Neuron (in vitro differentiated cells): ENCODE measurements around the gene STX8.
"Not testable (repeated sequence)": the region's sequence is repeated elsewhere in the genome, so short reads cannot be mapped to it uniquely, and the experiment has no call there.

Source experiments
- H2AFZ ChIP-seq: one replicate; pipeline ENCODE4 v1.6.1; 2013; ENCODE audit warnings: low read depth, mild to moderate bottlenecking, inconsistent platforms, low read length, moderate library complexity
- H3K27me3 ChIP-seq: one replicate; pipeline ENCODE4 v1.6.1; 2013; ENCODE audit warnings: low read length; ENCODE audit not compliant: insufficient read depth
- H3K36me3 ChIP-seq: one replicate; pipeline ENCODE4 v1.6.1; 2013; ENCODE audit warnings: low read length; ENCODE audit not compliant: insufficient read depth
- H3K4me1 ChIP-seq: one replicate; pipeline ENCODE4 v1.6.1; 2013; ENCODE audit warnings: low read length; ENCODE audit not compliant: insufficient read depth
- H3K4me3 ChIP-seq: 2 replicates; pipeline ENCODE4 v1.5.1; 2013; ENCODE audit warnings: mild to moderate bottlenecking, low read length, moderate library complexity
- H3K9me3 ChIP-seq: one replicate; pipeline ENCODE4 v1.6.1; 2013; ENCODE audit warnings: low read length

Gene STX8

GRCh38 chr17:9575381-9576101 is at the start of gene STX8:
STX8 (minus strand) TSS chr17:9575820; CDS start chr17:9575808, 12 bp downstream.
- H3K27me3 ChIP-seq: peaks cover 2% of the 10 kb centered on the region
- peaks cover 15% of the 10 kb centered on the region for H3K4me1 ChIP-seq
- H3K9me3 ChIP-seq: no peaks in the 10 kb centered on the region
- no peaks in the 10 kb centered on the region for H3K36me3 ChIP-seq
- H3K4me3 ChIP-seq: peak within 1 kb of the TSS; percentile 97
- peak within 1 kb of the TSS; percentile 85 for H2AFZ ChIP-seq

GRCh38 chr17:9622961-9623360 is 47.3 kb upstream of the STX8 start:
- Histone ChIP-seq H3K4me1 (no peaks in the 10 kb centered on the region), H3K36me3 (no peaks in the 10 kb centered on the region), H3K27me3 (peaks cover 3% of the 10 kb centered on the region), H3K4me3 (no peak overlapping the region), H2AFZ (no peak overlapping the region), H3K9me3 (no peaks in the 10 kb centered on the region)

- H3K4me3 ChIP-seq: no peak overlapping the region
- no peaks in the 10 kb centered on the region for H3K4me1 ChIP-seq
- no peaks in the 10 kb centered on the region for H3K9me3 ChIP-seq
- no peaks in the 10 kb centered on the region for H3K36me3 ChIP-seq
- no peak overlapping the region for H2AFZ ChIP-seq
- no peaks in the 10 kb centered on the region for H3K27me3 ChIP-seq
Measured at GRCh38 chr17:9615486-9615885, 39.9 kb upstream of the STX8 start.

- H3K4me1 ChIP-seq: no peaks in the 10 kb centered on the region
- H3K36me3 ChIP-seq: no peaks in the 10 kb centered on the region
- no peak overlapping the region for H2AFZ ChIP-seq
- H3K4me3 ChIP-seq: no peak overlapping the region
- H3K27me3 ChIP-seq: no peaks in the 10 kb centered on the region
- no peaks in the 10 kb centered on the region for H3K9me3 ChIP-seq
Measured at GRCh38 chr17:9612006-9612405, 36.4 kb upstream of the STX8 start.

- Histone ChIP-seq H2AFZ (no peak overlapping the region), H3K9me3 (no peaks in the 10 kb centered on the region), H3K27me3 (no peaks in the 10 kb centered on the region), H3K4me3 (no peak overlapping the region), H3K36me3 (no peaks in the 10 kb centered on the region), H3K4me1 (no peaks in the 10 kb centered on the region)
Measured at GRCh38 chr17:9611557-9611956, 35.9 kb upstream of the STX8 start.

GRCh38 chr17:9607058-9607457 is 31.4 kb upstream of the STX8 start:
- not testable (repeated sequence) for H3K27me3 ChIP-seq, H3K4me3 ChIP-seq, H2AFZ ChIP-seq, H3K36me3 ChIP-seq, H3K4me1 ChIP-seq, H3K9me3 ChIP-seq

GRCh38 chr17:9606453-9606852 is 30.8 kb upstream of the STX8 start:
- Histone ChIP-seq H2AFZ (no peak overlapping the region), H3K27me3 (no peaks in the 10 kb centered on the region), H3K36me3 (no peaks in the 10 kb centered on the region)

GRCh38 chr17:9604583-9604982 is 29.0 kb upstream of the STX8 start:
- H3K4me1 ChIP-seq, H3K4me3 ChIP-seq: not testable (repeated sequence)

More at GRCh38 chr17:9606453-9606852, 30.8 kb upstream of the STX8 start:
- Histone ChIP-seq H3K4me3 (no peak overlapping the region), H3K4me1 (no peaks in the 10 kb centered on the region), H3K9me3 (no peaks in the 10 kb centered on the region)

GRCh38 chr17:9598661-9599060 is 23.0 kb upstream of the STX8 start:
- Histone ChIP-seq H2AFZ (no peak overlapping the region), H3K4me3 (no peak overlapping the region), H3K9me3 (no peaks in the 10 kb centered on the region), H3K36me3 (no peaks in the 10 kb centered on the region), H3K4me1 (no peaks in the 10 kb centered on the region), H3K27me3 (no peaks in the 10 kb centered on the region)

More at GRCh38 chr17:9604583-9604982, 29.0 kb upstream of the STX8 start:
- H3K36me3 ChIP-seq, H3K9me3 ChIP-seq, H3K27me3 ChIP-seq, H2AFZ ChIP-seq: not testable (repeated sequence)

GRCh38 chr17:9597638-9598037 is 22.0 kb upstream of the STX8 start:
- H3K36me3 ChIP-seq, H2AFZ ChIP-seq, H3K9me3 ChIP-seq, H3K27me3 ChIP-seq, H3K4me3 ChIP-seq, H3K4me1 ChIP-seq: not testable (repeated sequence)

GRCh38 chr17:9594065-9594464 is 18.4 kb upstream of the STX8 start:
- Histone ChIP-seq H3K27me3 (peaks cover 2% of the 10 kb centered on the region), H3K4me3 (no peak overlapping the region), H3K4me1 (no peaks in the 10 kb centered on the region), H2AFZ (no peak overlapping the region), H3K9me3 (no peaks in the 10 kb centered on the region), H3K36me3 (no peaks in the 10 kb centered on the region)

GRCh38 chr17:9587969-9588656 is 12.5 kb upstream of the STX8 start:
- Histone ChIP-seq H3K9me3 (peaks cover 2% of the 10 kb centered on the region), H3K36me3 (no peaks in the 10 kb centered on the region), H3K27me3 (peaks cover 2% of the 10 kb centered on the region), H3K4me1 (no peaks in the 10 kb centered on the region), H2AFZ (no peak overlapping the region), H3K4me3 (no peak overlapping the region)

- peaks cover 2% of the 10 kb centered on the region for H3K27me3 ChIP-seq
- H3K4me3 ChIP-seq: no peak overlapping the region
- no peaks in the 10 kb centered on the region for H3K9me3 ChIP-seq
- peak overlapping the region; percentile 49 for H2AFZ ChIP-seq
- peaks cover 15% of the 10 kb centered on the region for H3K4me1 ChIP-seq
- no peaks in the 10 kb centered on the region for H3K36me3 ChIP-seq
Measured at GRCh38 chr17:9577373-9577709, 1.7 kb upstream of the STX8 start.
